Measurements from ENCODE around the gene EHBP1L1.

EHBP1L1 gene

DNA sequence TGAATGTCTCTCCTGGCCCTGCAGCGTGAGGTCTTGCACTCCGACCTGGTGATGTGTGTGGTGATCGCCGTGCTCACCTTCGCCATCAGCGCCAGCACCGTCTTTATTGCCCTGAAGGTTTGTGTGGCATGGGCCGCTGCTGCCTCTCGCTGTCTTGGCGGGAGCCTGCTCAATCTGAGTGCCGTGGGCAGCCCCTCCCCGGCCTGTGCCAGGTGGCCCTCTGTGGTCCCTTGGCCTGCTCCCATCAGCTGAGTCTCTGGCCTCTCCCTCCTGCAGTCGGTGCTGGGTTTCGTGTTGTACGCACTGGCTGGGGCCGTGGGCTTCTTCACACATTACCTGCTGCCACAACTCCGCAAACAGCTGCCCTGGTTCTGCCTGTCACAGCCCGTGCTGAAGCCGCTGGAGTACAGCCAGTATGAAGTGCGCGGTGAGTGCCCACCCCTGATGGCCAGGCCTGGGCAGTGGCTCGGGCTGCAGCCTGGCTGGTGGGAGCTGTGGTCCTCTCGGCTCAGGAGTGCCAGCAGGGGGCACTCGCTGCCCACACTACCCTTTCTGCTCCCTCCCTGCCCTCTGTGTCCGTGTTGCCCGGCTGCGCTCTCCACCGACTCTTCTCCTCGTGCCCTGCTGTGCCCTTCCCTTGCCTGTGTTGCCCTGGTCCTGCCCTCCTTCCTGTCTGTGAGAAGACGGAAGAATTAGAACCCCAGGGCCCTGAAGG is 49.9 kb downstream of the EHBP1L1 start:
- H3K4me3 Mint-ChIP-seq: no peak overlapping the region
- no peaks in the 10 kb centered on the region for H3K27me3 Mint-ChIP-seq (ENCODE audit: low read depth, poor library complexity)
- DNase-seq: peak; percentile 53
- H3K27ac Mint-ChIP-seq: no peak overlapping the region
- H3K9me3 Mint-ChIP-seq: no peaks in the 10 kb centered on the region
- H3K4me1 Mint-ChIP-seq: no peaks in the 10 kb centered on the region
- TF ChIP-seq, protein P1, sequence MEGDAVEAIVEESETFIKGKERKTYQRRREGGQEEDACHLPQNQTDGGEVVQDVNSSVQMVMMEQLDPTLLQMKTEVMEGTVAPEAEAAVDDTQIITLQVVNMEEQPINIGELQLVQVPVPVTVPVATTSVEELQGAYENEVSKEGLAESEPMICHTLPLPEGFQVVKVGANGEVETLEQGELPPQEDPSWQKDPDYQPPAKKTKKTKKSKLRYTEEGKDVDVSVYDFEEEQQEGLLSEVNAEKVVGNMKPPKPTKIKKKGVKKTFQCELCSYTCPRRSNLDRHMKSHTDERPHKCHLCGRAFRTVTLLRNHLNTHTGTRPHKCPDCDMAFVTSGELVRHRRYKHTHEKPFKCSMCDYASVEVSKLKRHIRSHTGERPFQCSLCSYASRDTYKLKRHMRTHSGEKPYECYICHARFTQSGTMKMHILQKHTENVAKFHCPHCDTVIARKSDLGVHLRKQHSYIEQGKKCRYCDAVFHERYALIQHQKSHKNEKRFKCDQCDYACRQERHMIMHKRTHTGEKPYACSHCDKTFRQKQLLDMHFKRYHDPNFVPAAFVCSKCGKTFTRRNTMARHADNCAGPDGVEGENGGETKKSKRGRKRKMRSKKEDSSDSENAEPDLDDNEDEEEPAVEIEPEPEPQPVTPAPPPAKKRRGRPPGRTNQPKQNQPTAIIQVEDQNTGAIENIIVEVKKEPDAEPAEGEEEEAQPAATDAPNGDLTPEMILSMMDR (IDR thresholded peaks at IDR 0.05): peak; percentile 56
- H3K36me3 Mint-ChIP-seq (ENCODE audit: low read depth): peaks cover 9% of the 10 kb centered on the region

DNA sequence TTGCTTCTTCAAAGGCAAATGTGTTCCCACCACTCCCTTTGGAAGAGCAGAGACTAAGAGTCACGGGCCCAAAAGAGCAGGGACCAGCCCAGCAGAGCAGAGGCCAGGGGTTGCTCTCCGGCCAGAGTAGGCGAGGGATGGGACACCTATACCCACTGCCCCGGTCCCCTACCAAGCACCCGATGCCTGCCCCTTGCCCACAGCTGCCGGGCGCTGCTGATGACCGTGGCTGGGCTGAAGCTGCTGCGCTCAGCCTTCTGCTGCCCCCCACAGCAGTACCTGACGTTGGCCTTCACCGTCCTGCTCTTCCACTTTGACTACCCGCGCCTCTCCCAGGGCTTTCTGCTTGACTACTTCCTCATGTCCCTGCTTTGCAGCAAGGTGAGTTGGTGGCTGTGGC is 51.3 kb downstream of the EHBP1L1 start:
- Mint-ChIP-seq H3K36me3 (ENCODE audit: low read depth) (peaks cover 4% of the 10 kb centered on the region), H3K4me1 (no peaks in the 10 kb centered on the region)

DNA sequence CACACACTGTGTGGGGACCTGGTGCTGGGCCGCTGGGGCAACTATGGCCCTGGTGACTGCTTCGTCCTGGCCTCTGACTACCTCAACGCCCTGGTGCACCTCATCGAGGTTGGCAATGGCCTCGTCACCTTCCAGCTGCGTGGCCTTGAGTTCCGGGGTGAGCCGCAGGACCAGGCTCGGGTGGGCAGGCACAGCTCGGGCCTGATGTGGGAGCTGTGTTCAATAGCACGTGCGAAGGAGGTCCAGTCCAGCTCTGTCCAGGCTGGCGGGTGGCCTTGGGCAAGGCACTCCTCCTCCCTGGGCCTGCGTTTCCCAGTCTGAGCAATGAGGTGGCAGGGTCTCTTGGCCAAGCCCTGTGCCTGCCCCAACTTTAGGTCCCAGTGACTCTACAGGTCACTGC is 53.7 kb downstream of the EHBP1L1 start:
- TF ChIP-seq, protein P1 (IDR thresholded peaks at IDR 0.05): no peak
- H3K27me3 Mint-ChIP-seq (ENCODE audit: low read depth, poor library complexity): no peaks in the 10 kb centered on the region
- no peaks in the 10 kb centered on the region for H3K36me3 Mint-ChIP-seq (ENCODE audit: low read depth)
- no peaks in the 10 kb centered on the region for H3K9me3 Mint-ChIP-seq
- H3K27ac Mint-ChIP-seq: no peak overlapping the region
- no peak overlapping the region for H3K4me3 Mint-ChIP-seq
- DNase-seq: no peak
- no peaks in the 10 kb centered on the region for H3K4me1 Mint-ChIP-seq

More for the DNA sequence above, 51.3 kb downstream of the EHBP1L1 start:
- TF ChIP-seq, protein P1 (IDR thresholded peaks at IDR 0.05): no peak
- Mint-ChIP-seq H3K9me3 (no peaks in the 10 kb centered on the region), H3K27me3 (ENCODE audit: low read depth, poor library complexity) (no peaks in the 10 kb centered on the region), H3K27ac (no peak overlapping the region), H3K4me3 (no peak overlapping the region)
- DNase-seq: no peak

DNA sequence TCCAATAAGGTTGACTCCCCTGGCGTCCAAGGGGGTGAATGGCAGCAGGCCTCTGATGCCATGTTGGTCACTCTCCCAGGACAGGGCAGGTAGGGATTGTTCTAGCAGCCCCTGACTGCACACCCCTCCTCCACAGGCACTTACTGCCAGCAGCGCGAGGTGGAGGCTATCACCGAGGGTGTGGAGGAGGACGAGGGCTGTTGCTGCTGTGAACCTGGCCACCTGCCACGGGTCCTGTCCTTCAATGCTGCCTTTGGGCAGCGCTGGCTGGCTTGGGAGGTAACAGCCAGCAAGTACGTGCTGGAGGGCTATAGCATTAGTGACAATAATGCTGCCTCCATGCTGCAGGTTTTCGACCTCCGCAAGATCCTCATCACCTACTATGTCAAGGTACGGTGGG is 54.4 kb downstream of the EHBP1L1 start:
- H3K4me1 Mint-ChIP-seq: no peaks in the 10 kb centered on the region

DNA sequence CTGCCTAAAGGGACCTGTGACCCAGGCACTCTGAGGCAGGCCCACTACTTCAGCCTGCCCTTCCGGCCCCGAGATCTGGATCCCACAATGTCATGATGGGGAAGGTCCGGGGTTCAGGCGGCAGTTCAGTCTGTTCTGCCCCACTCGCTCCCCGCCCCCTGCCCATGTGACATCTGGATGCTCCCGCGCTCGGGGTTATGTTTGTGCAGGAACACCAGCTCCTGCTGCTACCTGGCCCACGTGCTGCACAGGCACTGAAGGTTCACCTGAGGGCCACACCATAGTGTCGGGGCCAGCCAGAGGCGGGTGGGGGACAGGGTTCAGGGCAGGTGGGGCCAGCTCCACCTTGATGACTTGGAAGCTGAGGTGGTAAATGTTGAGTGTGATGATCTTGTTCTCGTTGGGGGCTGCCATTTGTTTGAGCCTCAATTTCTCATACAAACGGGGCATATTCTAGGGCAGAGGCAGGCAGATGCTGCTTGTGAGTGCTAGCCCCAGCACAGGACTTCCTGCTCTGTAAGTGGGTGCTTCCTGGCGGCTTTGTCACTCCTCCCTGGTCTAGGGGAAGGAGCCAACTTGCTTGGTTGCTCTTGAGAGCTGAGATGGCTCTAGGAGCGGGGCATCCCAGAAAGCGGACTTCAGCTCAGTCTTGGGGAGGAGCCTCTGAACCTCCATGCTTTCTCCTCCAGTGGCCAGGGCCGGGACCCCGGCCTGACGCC is 57.7 kb downstream of the EHBP1L1 start:
- Mint-ChIP-seq H3K4me3 (no peak overlapping the region), H3K4me1 (peaks cover 14% of the 10 kb centered on the region), H3K27me3 (ENCODE audit: low read depth, poor library complexity) (no peaks in the 10 kb centered on the region), H3K36me3 (ENCODE audit: low read depth) (peaks cover 4% of the 10 kb centered on the region), H3K27ac (no peak overlapping the region), H3K9me3 (no peaks in the 10 kb centered on the region)
- DNase-seq: no peak
- TF ChIP-seq, protein P1 (IDR thresholded peaks at IDR 0.05): no peak

More for the DNA sequence above, 54.4 kb downstream of the EHBP1L1 start:
- DNase-seq: no peak
- Mint-ChIP-seq H3K4me3 (no peak overlapping the region), H3K9me3 (no peaks in the 10 kb centered on the region), H3K36me3 (ENCODE audit: low read depth) (peaks cover 4% of the 10 kb centered on the region), H3K27me3 (ENCODE audit: low read depth, poor library complexity) (no peaks in the 10 kb centered on the region), H3K27ac (no peak overlapping the region)
- TF ChIP-seq, protein P1 (IDR thresholded peaks at IDR 0.05): no peak

DNA sequence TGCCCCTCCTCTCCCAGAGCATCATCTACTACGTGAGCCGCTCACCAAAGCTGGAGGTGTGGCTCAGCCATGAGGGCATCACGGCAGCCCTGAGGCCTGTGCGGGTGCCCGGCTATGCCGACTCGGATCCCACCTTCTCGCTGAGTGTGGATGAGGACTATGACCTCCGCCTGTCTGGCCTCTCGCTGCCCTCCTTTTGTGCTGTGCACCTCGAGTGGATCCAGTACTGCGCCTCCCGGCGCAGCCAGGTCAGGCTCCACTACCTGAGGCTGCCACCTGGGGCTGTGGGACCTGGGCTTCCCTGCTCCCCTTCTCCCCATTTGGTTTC is 58.2 kb downstream of the EHBP1L1 start:
- no peak for DNase-seq
- TF ChIP-seq, protein P1 (IDR thresholded peaks at IDR 0.05): no peak
- no peaks in the 10 kb centered on the region for H3K9me3 Mint-ChIP-seq
- peaks cover 4% of the 10 kb centered on the region for H3K36me3 Mint-ChIP-seq (ENCODE audit: low read depth)
- H3K27ac Mint-ChIP-seq: no peak overlapping the region
- H3K4me1 Mint-ChIP-seq: peaks cover 20% of the 10 kb centered on the region
- no peak overlapping the region for H3K4me3 Mint-ChIP-seq
- no peaks in the 10 kb centered on the region for H3K27me3 Mint-ChIP-seq (ENCODE audit: low read depth, poor library complexity)

Data from nephron progenitor cell (in vitro differentiated cells).